Measurements from ENCODE around the gene PCNX2.

The PCNX2 gene

DNA sequence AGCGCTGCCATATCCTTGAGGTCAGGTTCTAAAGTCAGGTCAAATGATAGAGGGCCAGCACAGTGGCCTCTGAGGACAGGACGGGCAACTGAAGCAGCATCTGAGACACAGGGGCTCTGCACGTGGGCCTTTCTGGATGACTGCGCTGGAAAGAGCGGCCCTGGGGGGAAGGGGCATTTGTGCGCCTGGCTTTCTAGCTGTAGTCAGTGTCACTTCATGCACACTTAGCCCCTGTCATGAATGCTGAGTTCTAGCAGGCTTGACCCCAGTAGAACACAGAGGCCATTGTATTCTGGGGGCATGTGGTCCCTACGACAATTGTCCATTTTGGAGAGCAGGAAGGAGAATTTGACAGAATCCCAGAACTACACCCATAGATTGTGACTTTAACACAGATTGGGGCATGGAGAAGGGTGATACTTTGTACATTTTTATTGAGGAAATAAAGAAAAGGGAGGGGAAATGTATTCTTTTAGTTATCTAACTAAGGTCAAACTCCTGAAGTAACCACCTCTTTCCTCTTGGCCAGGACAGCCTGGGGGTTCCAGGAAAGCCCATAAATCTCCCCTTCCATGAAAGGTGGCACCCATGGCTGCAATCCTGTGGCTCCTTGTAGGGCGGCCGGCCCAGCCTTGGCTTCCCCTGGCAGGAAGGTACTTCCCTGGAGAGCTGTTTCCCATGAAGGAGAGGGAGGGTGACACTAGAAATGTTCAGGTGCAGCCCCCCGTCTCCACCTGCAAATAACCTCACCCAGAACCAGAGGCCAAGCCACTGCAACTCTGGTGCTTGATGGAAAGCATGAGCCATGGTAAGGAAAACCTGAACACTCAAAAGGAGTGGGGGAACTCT lies 310.7 kb downstream of the PCNX2 start:
- DNase-seq (ENCODE audit: low read depth in 2 of 2) = no peak

- DNase-seq (ENCODE audit: low read depth in 2 of 2) = no peak
Observed at GRCh38 chr1:232983817-232984567, 311.5 kb downstream of the PCNX2 start.

- DNase-seq (ENCODE audit: low read depth in 2 of 2) = no peak
Observed at GRCh38 chr1:232983375-232983774, 312.1 kb downstream of the PCNX2 start.

GRCh38 chr1:232982238-232982944 lies 313.1 kb downstream of the PCNX2 start:
- DNase-seq (ENCODE audit: low read depth in 2 of 2) = no peak

GRCh38 chr1:232980986-232981560 lies 314.5 kb downstream of the PCNX2 start:
- DNase-seq (ENCODE audit: low read depth in 2 of 2) = no peak

DNA sequence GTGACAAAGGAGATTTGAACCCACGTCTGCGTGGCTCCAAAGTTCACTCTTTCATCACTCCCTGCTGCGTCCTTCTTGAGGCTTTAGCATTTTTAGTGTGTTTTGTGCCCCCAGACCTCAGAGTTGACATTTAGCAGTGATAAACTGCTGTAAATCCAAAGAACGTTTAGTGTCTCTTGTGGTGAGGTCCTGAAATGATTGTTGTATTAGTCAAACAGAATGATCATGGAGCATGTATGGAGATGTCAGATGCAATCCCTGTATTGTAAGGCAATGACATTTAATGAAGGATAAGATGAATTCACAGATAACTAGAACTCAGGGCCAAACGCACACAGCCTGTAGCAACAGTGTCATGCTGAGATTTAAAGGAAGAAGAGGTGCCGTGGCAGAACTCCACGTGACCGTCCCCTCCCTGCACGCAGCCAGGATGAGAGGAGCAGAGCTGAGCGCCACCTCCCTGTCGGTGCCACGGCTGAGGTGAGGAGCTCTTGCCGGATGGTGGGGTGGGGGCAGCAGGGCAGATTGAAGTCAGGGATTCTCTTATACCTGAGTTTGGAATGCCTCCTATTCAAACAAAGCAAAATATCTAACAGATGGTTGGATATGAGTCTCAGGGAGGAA lies 315.1 kb downstream of the PCNX2 start:
- no peak for DNase-seq (ENCODE audit: low read depth in 2 of 2)

DNA sequence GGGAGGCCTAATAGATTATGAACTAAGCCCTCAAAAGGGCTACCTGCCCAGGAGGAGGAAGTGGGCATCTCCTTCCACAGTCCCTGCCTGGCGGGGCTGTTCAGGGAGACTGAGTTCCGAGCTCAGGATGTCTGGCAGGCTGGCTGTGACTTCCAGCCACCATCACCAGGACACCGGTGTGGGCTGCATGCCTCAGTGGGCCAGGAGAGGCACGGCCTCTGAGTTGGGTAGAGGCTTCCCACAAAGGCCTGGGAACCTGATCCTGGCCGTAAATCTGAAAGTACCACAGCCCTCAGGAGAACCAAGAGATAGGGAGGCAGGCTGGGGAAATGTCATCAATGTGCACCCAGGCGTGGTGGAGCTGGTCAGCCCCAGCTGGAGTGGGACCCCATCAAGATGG lies 316.0 kb downstream of the PCNX2 start:
- DNase-seq (ENCODE audit: low read depth in 2 of 2) = no peak

- no peak for DNase-seq (ENCODE audit: low read depth in 2 of 2)
Observed at GRCh38 chr1:232978815-232979214, 316.7 kb downstream of the PCNX2 start.

GRCh38 chr1:232978091-232978634 lies 317.4 kb downstream of the PCNX2 start:
- DNase-seq (ENCODE audit: low read depth in 2 of 2) = no peak

DNA sequence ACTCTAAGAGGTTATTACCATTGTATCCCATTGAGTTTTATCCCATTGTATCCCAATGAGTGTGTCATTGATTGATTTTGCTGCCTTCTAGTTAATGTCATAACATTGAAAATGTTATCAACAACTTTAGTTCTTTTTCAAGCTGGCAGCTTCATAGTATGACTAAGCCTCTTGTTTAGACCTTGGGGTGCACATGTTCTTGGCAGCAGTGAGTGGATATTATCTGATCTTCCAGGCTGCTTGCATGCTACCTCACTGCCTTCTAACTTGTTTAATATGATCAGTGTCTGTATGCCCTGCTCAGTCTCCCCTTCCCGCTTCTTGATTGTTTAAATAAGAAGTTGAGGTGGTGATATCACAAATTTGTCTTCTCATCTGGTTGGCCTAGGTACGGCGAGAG lies 320.6 kb downstream of the PCNX2 start:
- no peak for DNase-seq (ENCODE audit: low read depth in 2 of 2)

DNA sequence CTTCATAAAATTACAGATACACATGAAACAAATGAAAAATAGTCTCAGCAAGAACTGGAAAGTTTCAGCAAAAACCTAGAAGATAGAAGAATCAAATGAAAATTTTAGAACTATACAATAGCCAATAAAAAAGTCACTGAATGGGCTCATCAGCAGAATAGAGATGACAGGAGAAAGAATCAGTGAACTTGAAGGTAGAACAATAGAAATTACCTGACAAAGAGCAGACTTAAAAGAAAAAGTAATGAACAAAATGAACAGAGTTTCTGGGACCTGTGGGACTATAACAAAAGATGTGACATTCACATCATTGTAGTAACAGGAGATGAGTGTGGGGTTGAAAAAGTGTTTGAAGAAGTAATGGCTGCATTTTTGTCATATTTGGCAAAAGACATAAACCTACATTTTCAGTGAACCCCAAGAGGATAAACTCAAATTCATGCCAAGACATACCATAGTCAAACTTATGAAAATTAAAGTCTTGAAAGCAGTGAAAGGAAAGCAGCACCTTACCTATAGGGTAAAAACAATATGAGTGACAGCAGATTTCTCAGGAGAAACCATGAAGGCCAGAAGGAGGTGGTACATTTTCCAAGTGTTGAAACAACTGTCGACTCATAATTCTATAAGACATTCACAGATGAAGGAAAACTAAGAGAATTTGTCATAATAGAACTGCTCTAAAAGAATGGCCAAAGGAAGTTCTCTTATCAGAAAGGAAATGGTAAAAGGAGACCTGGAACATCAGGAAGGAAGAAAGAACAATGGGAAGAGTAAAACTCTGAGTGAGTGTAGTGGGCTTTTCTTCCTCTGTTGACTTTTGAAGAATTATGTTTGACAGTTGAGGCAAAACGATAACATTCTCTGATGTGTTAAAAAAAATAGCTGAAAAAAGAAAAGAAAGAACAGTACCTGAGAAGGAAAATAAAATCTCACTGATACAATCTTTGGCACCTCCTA lies 321.6 kb downstream of the PCNX2 start:
- no peak for DNase-seq (ENCODE audit: low read depth in 2 of 2)

DNA sequence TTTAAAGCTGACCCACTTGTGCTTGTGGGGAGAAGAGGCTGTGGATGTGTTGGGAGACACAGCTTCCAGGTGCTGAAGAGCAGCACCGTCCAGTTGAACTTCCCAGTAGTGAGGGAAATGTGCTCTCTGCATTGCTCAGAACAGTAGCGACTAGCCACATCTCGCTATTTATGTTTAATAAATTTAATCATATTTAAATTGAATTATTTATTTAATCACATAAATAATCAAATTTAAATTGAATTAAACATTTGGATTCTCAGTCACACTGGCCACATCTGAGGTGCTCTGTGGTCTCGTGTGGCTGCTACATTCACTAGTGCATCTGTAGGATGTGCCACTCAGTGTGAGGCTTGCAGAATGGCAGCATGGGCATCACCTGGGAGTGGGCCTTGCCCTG lies 325.0 kb downstream of the PCNX2 start:
- no peak for DNase-seq (ENCODE audit: low read depth in 2 of 2)

GRCh38 chr1:232969799-232970198 lies 325.7 kb downstream of the PCNX2 start:
- DNase-seq (ENCODE audit: low read depth in 2 of 2) = no peak

GRCh38 chr1:232968965-232969364 lies 326.6 kb downstream of the PCNX2 start:
- no peak for DNase-seq (ENCODE audit: low read depth in 2 of 2)

DNA sequence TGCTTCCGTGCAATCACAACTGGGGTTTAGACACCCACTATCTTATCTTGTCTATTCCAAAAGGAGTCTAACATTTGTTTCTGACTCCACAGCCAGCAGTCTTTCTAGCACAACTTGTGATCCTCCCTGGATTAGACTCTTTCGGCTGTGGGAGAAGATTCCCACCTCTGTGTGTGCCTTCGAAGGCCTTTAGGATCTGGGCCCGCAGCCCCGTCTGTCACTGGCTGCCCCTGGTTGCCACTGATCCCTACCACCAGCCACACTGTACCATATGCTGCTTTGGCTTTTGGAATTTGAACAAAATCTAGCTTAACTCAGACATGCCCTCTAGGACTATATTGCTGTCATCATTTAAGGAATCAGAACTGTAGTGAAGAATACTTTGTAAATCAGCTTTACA lies 327.1 kb downstream of the PCNX2 start:
- DNase-seq (ENCODE audit: low read depth in 2 of 2) = no peak

DNA sequence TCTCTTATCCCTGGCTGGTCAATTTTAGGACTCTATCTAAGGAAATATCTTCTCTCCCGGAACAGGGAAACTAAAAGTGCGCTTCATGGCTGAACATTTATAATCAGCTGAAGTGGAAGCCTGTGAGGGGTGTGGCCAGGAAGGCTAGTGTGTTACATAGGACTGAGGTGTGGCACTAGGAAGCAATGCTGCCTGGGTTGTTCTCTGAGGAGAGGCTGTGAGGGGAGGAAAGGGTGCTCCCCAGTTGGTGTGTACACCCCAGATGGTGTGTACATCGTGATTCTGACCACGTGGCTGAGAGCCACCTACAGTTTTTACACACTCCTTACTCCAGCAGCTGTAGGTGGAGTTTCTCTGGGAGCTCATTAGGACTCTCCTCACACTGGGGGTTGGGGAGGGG lies 328.9 kb downstream of the PCNX2 start:
- no peak for DNase-seq (ENCODE audit: low read depth in 2 of 2)

GRCh38 chr1:232965912-232966217 lies 329.7 kb downstream of the PCNX2 start:
- DNase-seq (ENCODE audit: low read depth in 2 of 2) = no peak

GRCh38 chr1:232965124-232965911 lies 330.2 kb downstream of the PCNX2 start:
- DNase-seq (ENCODE audit: low read depth in 2 of 2) = no peak

DNA sequence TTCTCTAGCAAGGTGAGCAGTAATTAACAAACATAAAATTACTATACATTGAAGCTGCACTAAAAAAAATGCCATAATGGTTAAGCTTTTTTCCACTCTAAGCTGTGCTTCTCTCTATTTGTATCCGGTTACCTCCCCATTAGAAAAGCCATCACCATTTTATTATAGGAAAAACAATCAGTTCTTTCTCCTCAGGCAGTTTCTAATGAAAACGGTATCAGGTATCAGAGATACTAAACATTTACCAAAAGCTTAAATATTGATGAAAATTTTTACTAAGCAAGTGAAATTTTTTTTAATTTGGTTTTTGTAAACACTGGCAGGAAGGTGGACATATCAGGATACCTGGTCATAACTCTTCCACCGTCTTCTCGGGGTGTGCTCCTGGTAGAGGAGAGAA lies 330.9 kb downstream of the PCNX2 start:
- no peak for DNase-seq (ENCODE audit: low read depth in 2 of 2)

Measured in stimulated activated CD8-positive, alpha-beta memory T cell treated with anti-CD3 and anti-CD28 coated beads, Interleukin-15, amount 100 ng/mL, for 4 hours (primary cell).